ENCODE results near the gene HYOU1. TPM values are rescaled to one million over a fixed set of nuclear protein-coding genes. Genes with fewer than 3 reads are reported as not detected.
"Not testable (repeated sequence)": the region's sequence is repeated elsewhere in the genome, so short reads cannot be mapped to it uniquely, and the experiment has no call there.

Gene HYOU1
- total RNA-seq, 5 donors from 2014 or later (not counting 1 experiment from before 2014, with no cell fraction given) = 91.2 to 113 (median 112) TPM

- no peak for DNase-seq
- Histone ChIP-seq H3K9me3 (no peaks in the 10 kb centered on the region), H3K27me3 (replicated peaks in 1 of 2; ENCODE audit: control insufficient read depth in 2 of 2, extremely low read depth in 1 of 2, insufficient read depth in 2 of 2, low read length in 1 of 2) (no peaks in the 10 kb centered on the region), H3K4me1 (ENCODE audit: control insufficient read depth in 1 of 2, extremely low read depth in 1 of 2, insufficient read depth in 2 of 2, low read length in 2 of 2) (peaks cover 12 to 27% of the 10 kb centered on the region in 2 experiments), H3K27ac (ENCODE audit: low read length) (no peak overlapping the region), H3K4me3 (ENCODE audit: control insufficient read depth in 1 of 2, extremely low read depth in 1 of 2, low read length in 1 of 2) (no peak overlapping the region), H3K36me3 (ENCODE audit: control insufficient read depth in 2 of 2, extremely low read depth in 1 of 2, insufficient read depth in 1 of 2, low read length in 1 of 2) (no peaks in the 10 kb centered on the region)
- H3K27me3 Mint-ChIP-seq = no peaks in the 10 kb centered on the region
- H3K4me3 Mint-ChIP-seq = no peak overlapping the region
- CTCF ChIA-PET = no interaction called here
- POLR2A ChIA-PET = interaction anchor here in 1 of 2 donors (0.6 kb wide), 2 partner anchors 7 to 136 kb away, joined by 3 to 5 read pairs; no protein-coding TSS in a partner anchor
- ATAC-seq (replicated peaks in 1 of 4) = no peak
- H3K36me3 Mint-ChIP-seq = no peaks in the 10 kb centered on the region
- 100% methylated on average over 1 of the region's 5 CpGs for WGBS (ENCODE audit: insufficient coverage)
- peaks cover 39 to 43% (median 39%) of the 10 kb centered on the region in 3 donors for H3K4me1 Mint-ChIP-seq
- H3K27ac Mint-ChIP-seq = no peak overlapping the region
- no peaks in the 10 kb centered on the region for H3K9me3 Mint-ChIP-seq
These were observed 5.8 kb upstream of the HYOU1 start for GRCh38 chr11:119062779-119063178.

GRCh38 chr11:119061256-119061655 lies 4.3 kb upstream of the HYOU1 start:
- H3K9me3 ChIP-seq = no peaks in the 10 kb centered on the region
- 100% methylated on average over 2 of the region's 3 CpGs for WGBS (ENCODE audit: insufficient coverage)
- ATAC-seq (replicated peaks in 1 of 4) = no peak
- no peaks in the 10 kb centered on the region for H3K36me3 ChIP-seq (ENCODE audit: control insufficient read depth in 2 of 2, extremely low read depth in 1 of 2, insufficient read depth in 1 of 2, low read length in 1 of 2)
- peaks cover 8 to 24% of the 10 kb centered on the region in 2 experiments for H3K4me1 ChIP-seq (ENCODE audit: control insufficient read depth in 1 of 2, extremely low read depth in 1 of 2, insufficient read depth in 2 of 2, low read length in 2 of 2)
- peaks cover 29 to 36% (median 34%) of the 10 kb centered on the region in 3 donors for H3K4me1 Mint-ChIP-seq
- H3K27me3 Mint-ChIP-seq = no peaks in the 10 kb centered on the region
- H3K4me3 ChIP-seq (ENCODE audit: control insufficient read depth in 1 of 2, extremely low read depth in 1 of 2, low read length in 1 of 2) = no peak overlapping the region
- CTCF ChIA-PET = interaction anchor here (0.7 kb wide), 3 partner anchors 18 to 108 kb away, joined by 3 to 10 read pairs (median 6); no protein-coding TSS in a partner anchor
- H3K4me3 Mint-ChIP-seq = no peak overlapping the region
- H3K9me3 Mint-ChIP-seq = no peaks in the 10 kb centered on the region
- POLR2A ChIA-PET = interaction anchor here in 1 of 2 donors (0.6 kb wide), 1 partner anchor 24 kb away, joined by 5 read pairs; no protein-coding TSS in a partner anchor
- H3K27ac Mint-ChIP-seq = no peak overlapping the region
- no peaks in the 10 kb centered on the region for H3K27me3 ChIP-seq (replicated peaks in 1 of 2; ENCODE audit: control insufficient read depth in 2 of 2, extremely low read depth in 1 of 2, insufficient read depth in 2 of 2, low read length in 1 of 2)
- H3K27ac ChIP-seq (ENCODE audit: low read length) = no peak overlapping the region
- H3K36me3 Mint-ChIP-seq = peaks cover under 1% of the 10 kb centered on the region
- DNase-seq = no peak

GRCh38 chr11:119059128-119059527 lies 2.1 kb upstream of the HYOU1 start:
- CTCF ChIA-PET, POLR2A ChIA-PET: not testable (repeated sequence)
- H3K36me3 Mint-ChIP-seq = peaks cover 17% of the 10 kb centered on the region

GRCh38 chr11:119056421-119056999 lies 495 bp downstream of the HYOU1 start:
- peak overlapping the region; percentile 58 for H3K27ac ChIP-seq (ENCODE audit: low read length)
- peak overlapping the region; percentile 94 to 95 (median 94) for H3K4me3 Mint-ChIP-seq
- peak; percentile 1 to 64 (median 35) for DNase-seq
- peaks cover 28 to 40% of the 10 kb centered on the region in 2 donors for H3K36me3 ChIP-seq (ENCODE audit: control insufficient read depth in 2 of 2, extremely low read depth in 1 of 2, insufficient read depth in 1 of 2, low read length in 1 of 2)
- CTCF ChIA-PET = interaction anchor here (1.0 to 3.4 kb wide), 2 partner anchors 11 to 12 kb away, joined by 8 to 37 read pairs; partner anchors contain the start of gene VPS11 (in 1 of the 2)
- H3K27ac Mint-ChIP-seq = peak overlapping the region; percentile 94 to 95
- H3K4me3 ChIP-seq (ENCODE audit: control insufficient read depth in 1 of 2, extremely low read depth in 1 of 2, low read length in 1 of 2) = peak overlapping the region; percentile 66 to 77
- H3K4me1 Mint-ChIP-seq = peaks cover 35 to 50% (median 36%) of the 10 kb centered on the region in 3 donors
- peaks cover 38% of the 10 kb centered on the region for H3K36me3 Mint-ChIP-seq
- H3K27me3 ChIP-seq (replicated peaks in 1 of 2; ENCODE audit: control insufficient read depth in 2 of 2, extremely low read depth in 1 of 2, insufficient read depth in 2 of 2, low read length in 1 of 2) = no peaks in the 10 kb centered on the region
- H3K9me3 Mint-ChIP-seq = no peaks in the 10 kb centered on the region
- ATAC-seq (replicated peaks in 1 of 4) = peak; percentile 5 to 15 (median 6)
- H3K27me3 Mint-ChIP-seq = no peaks in the 10 kb centered on the region
- no peaks in the 10 kb centered on the region for H3K9me3 ChIP-seq
- H3K4me1 ChIP-seq (ENCODE audit: control insufficient read depth in 1 of 2, extremely low read depth in 1 of 2, insufficient read depth in 2 of 2, low read length in 2 of 2) = peaks cover 12 to 35% of the 10 kb centered on the region in 2 experiments
- WGBS (ENCODE audit: insufficient coverage) = 0% methylated on average over 31 of the region's 48 CpGs
- POLR2A ChIA-PET = interaction anchor here (0.5 to 1.1 kb wide), 10 partner anchors 9 to 156 kb away, joined by 3 to 15 read pairs (median 4); partner anchors contain the start of genes HINFP (in 1 of the 2), TRAPPC4 (in 1 of the 2) and VPS11 (in 1 of the 2)

More at GRCh38 chr11:119059128-119059527, 2.1 kb upstream of the HYOU1 start:
- no CpG with 5 or more reads among the region's 35 CpGs for WGBS (ENCODE audit: insufficient coverage)
- not testable (repeated sequence) for H3K27ac Mint-ChIP-seq; H3K27me3 Mint-ChIP-seq; H3K4me3 ChIP-seq (ENCODE audit: control insufficient read depth in 1 of 2, extremely low read depth in 1 of 2, low read length in 1 of 2); H3K9me3 ChIP-seq; DNase-seq; H3K27me3 ChIP-seq (replicated peaks in 1 of 2; ENCODE audit: control insufficient read depth in 2 of 2, extremely low read depth in 1 of 2, insufficient read depth in 2 of 2, low read length in 1 of 2); H3K27ac ChIP-seq (ENCODE audit: low read length); H3K9me3 Mint-ChIP-seq; ATAC-seq (replicated peaks in 1 of 4)
- Histone ChIP-seq H3K36me3 (ENCODE audit: control insufficient read depth in 2 of 2, extremely low read depth in 1 of 2, insufficient read depth in 1 of 2, low read length in 1 of 2) (peaks cover 13 to 14% of the 10 kb centered on the region in 2 donors), H3K4me1 (ENCODE audit: control insufficient read depth in 1 of 2, extremely low read depth in 1 of 2, insufficient read depth in 2 of 2, low read length in 2 of 2) (peaks cover 12 to 27% of the 10 kb centered on the region in 2 experiments)
- peak overlapping the region in 1 of 3 donors; percentile 31 for H3K4me3 Mint-ChIP-seq
- H3K4me1 Mint-ChIP-seq = peaks cover 29 to 40% (median 35%) of the 10 kb centered on the region in 3 donors

GRCh38 chr11:119055901-119056300 lies 1.1 kb downstream of the HYOU1 start:
- Histone ChIP-seq H3K4me1 (ENCODE audit: control insufficient read depth in 1 of 2, extremely low read depth in 1 of 2, insufficient read depth in 2 of 2, low read length in 2 of 2) (peaks cover 12 to 37% of the 10 kb centered on the region in 2 experiments), H3K27ac (ENCODE audit: low read length) (peak overlapping the region; percentile 58), H3K27me3 (replicated peaks in 1 of 2; ENCODE audit: control insufficient read depth in 2 of 2, extremely low read depth in 1 of 2, insufficient read depth in 2 of 2, low read length in 1 of 2) (no peaks in the 10 kb centered on the region), H3K36me3 (ENCODE audit: control insufficient read depth in 2 of 2, extremely low read depth in 1 of 2, insufficient read depth in 1 of 2, low read length in 1 of 2) (peaks cover 31 to 47% of the 10 kb centered on the region in 2 donors), H3K9me3 (no peaks in the 10 kb centered on the region), H3K4me3 (ENCODE audit: control insufficient read depth in 1 of 2, extremely low read depth in 1 of 2, low read length in 1 of 2) (peak overlapping the region; percentile 66 to 77)
- ChIA-PET POLR2A (interaction anchor here (0.5 to 1.1 kb wide), 7 partner anchors 9 to 65 kb away, joined by 3 to 15 read pairs (median 5); partner anchors contain the start of genes HINFP (in 1 of the 2) and VPS11 (in 1 of the 2)), CTCF (interaction anchor here (0.6 to 3.4 kb wide), 5 partner anchors 12 to 461 kb away, joined by 4 to 37 read pairs (median 5); partner anchors contain the start of gene VPS11 (in 1 of the 2))
- WGBS (ENCODE audit: insufficient coverage) = 49% methylated on average over 4 of the region's 6 CpGs
- H3K9me3 Mint-ChIP-seq = no peaks in the 10 kb centered on the region
- peaks cover 44% of the 10 kb centered on the region for H3K36me3 Mint-ChIP-seq
- DNase-seq = peak in 1 of 35 experiments; percentile 33
- no peak for ATAC-seq (replicated peaks in 1 of 4)
- H3K4me3 Mint-ChIP-seq = peak overlapping the region; percentile 94 to 95 (median 94)
- peaks cover 35 to 50% (median 36%) of the 10 kb centered on the region in 3 donors for H3K4me1 Mint-ChIP-seq
- peak overlapping the region; percentile 71 to 83 for H3K27ac Mint-ChIP-seq
- H3K27me3 Mint-ChIP-seq = no peaks in the 10 kb centered on the region

GRCh38 chr11:119054418-119054817 lies 2.6 kb downstream of the HYOU1 start:
- ATAC-seq (replicated peaks in 1 of 4) (no peak), DNase-seq (no peak)
- no peak overlapping the region for H3K27ac Mint-ChIP-seq
- H3K9me3 ChIP-seq = no peaks in the 10 kb centered on the region
- POLR2A ChIA-PET = interaction anchor here in 1 of 2 donors (0.6 kb wide), 2 partner anchors 10 to 219 kb away, joined by 3 to 7 read pairs; no protein-coding TSS in a partner anchor
- H3K4me1 Mint-ChIP-seq = peaks cover 35 to 47% (median 36%) of the 10 kb centered on the region in 3 donors
- no peak overlapping the region for H3K27ac ChIP-seq (ENCODE audit: low read length)
- H3K9me3 Mint-ChIP-seq = no peaks in the 10 kb centered on the region
- peak overlapping the region; percentile 31 to 95 (median 66) for H3K4me3 Mint-ChIP-seq
- WGBS (ENCODE audit: insufficient coverage) = 94% methylated on average over 9 of the region's 10 CpGs
- CTCF ChIA-PET = interaction anchor here in 1 of 2 donors (0.6 to 1.0 kb wide), 2 partner anchors 13 to 54 kb away, joined by 3 read pairs; partner anchors contain the start of gene VPS11
- no peaks in the 10 kb centered on the region for H3K27me3 Mint-ChIP-seq
- peaks cover 53% of the 10 kb centered on the region for H3K36me3 Mint-ChIP-seq
- peaks cover 12 to 37% of the 10 kb centered on the region in 2 experiments for H3K4me1 ChIP-seq (ENCODE audit: control insufficient read depth in 1 of 2, extremely low read depth in 1 of 2, insufficient read depth in 2 of 2, low read length in 2 of 2)
- H3K27me3 ChIP-seq (replicated peaks in 1 of 2; ENCODE audit: control insufficient read depth in 2 of 2, extremely low read depth in 1 of 2, insufficient read depth in 2 of 2, low read length in 1 of 2) = no peaks in the 10 kb centered on the region
- peaks cover 31 to 59% of the 10 kb centered on the region in 2 donors for H3K36me3 ChIP-seq (ENCODE audit: control insufficient read depth in 2 of 2, extremely low read depth in 1 of 2, insufficient read depth in 1 of 2, low read length in 1 of 2)
- H3K4me3 ChIP-seq (ENCODE audit: control insufficient read depth in 1 of 2, extremely low read depth in 1 of 2, low read length in 1 of 2) = no peak overlapping the region
